Esophagus muscularis mucosa (tissue), 4 donors: ENCODE measurements around the gene PLEKHG3.

Experiments used
- CTCF ChIP-seq, 3 experiments: fragments of 200-600 bp in 2 of 3; fragments of 450-650 bp in 1 of 3; sonication (generic) in 2 of 3; IDR thresholded peaks; one replicate each; pipeline ENCODE4 v1.5.1; 2017 to 2019; ENCODE audit warnings: antibody characterized with exemption in 3 of 3, mild to moderate bottlenecking in 2 of 3, moderate library complexity in 1 of 3
- EP300 ChIP-seq: sonication (generic); formaldehyde crosslinking; IDR thresholded peaks from one replicate; pipeline ENCODE4 v1.6.1; 2017; ENCODE audit warnings: antibody characterized with exemption
- POLR2A ChIP-seq: fragments of 450-650 bp; IDR thresholded peaks from one replicate; pipeline ENCODE4 v1.6.1; 2017; ENCODE audit warnings: antibody characterized with exemption, moderate library complexity, mild to moderate bottlenecking, low read depth
- POLR2AphosphoS5 ChIP-seq, 2 donors: sonication (generic); formaldehyde crosslinking; IDR thresholded peaks; one replicate each; pipeline ENCODE4 v1.6.1; 2017; ENCODE audit warnings: antibody characterized with exemption in 2 of 2

- TF ChIP-seq EP300 (no peak), POLR2AphosphoS5 (IDR thresholded peaks at IDR 0.05) (no peak), CTCF (IDR thresholded peaks at IDR 0.05) (no peak), POLR2A (no peak)
Measured at GRCh38 chr14:64680013-64680713, 24.1 kb upstream of the PLEKHG3 start.
